Daoy (cell line): ENCODE data around the gene CSMD2. TPM values are rescaled to one million over a fixed set of nuclear protein-coding genes. Genes with fewer than 3 reads are reported as not detected.
"Not testable (repeated sequence)": the region's sequence is repeated elsewhere in the genome, so short reads cannot be mapped to it uniquely, and the experiment has no call there.

Experiments
- DNase-seq: peaks from one replicate; pipeline ENCODE4 v3.0.0-alpha.2; 2015; ENCODE audit warnings: low read depth
- total RNA-seq: library from RNA; depleted of rRNA; stranded (reverse); fragments of >200 nt; shearing (Covaris generic); gene quantifications from 2 replicates; pipeline ENCODE4 v1.2.3, GENCODE V29; 2014

Gene CSMD2
- total RNA-seq, 1 experiment from 2014 or later = 5.0 TPM

GRCh38 chr1:34108711-34109110, 56.3 kb downstream of the CSMD2 start:
- DNase-seq = no peak

- no peak for DNase-seq
Observed at GRCh38 chr1:34108269-34108668, 56.8 kb downstream of the CSMD2 start.

- DNase-seq = peak; percentile 45
Observed at GRCh38 chr1:34101151-34101550, 63.9 kb downstream of the CSMD2 start.

GRCh38 chr1:34100332-34100731, 64.7 kb downstream of the CSMD2 start:
- DNase-seq = no peak

- not testable (repeated sequence) for DNase-seq
Observed at GRCh38 chr1:34092399-34092798, 72.6 kb downstream of the CSMD2 start.

- DNase-seq = no peak
Observed at GRCh38 chr1:34089731-34090130, 75.3 kb downstream of the CSMD2 start.

GRCh38 chr1:34087986-34088385, 77.0 kb downstream of the CSMD2 start:
- no peak for DNase-seq

- no peak for DNase-seq
Observed at GRCh38 chr1:34086561-34086960, 78.5 kb downstream of the CSMD2 start.

- DNase-seq = no peak
Observed at GRCh38 chr1:34083974-34084373, 81.1 kb downstream of the CSMD2 start.

- not testable (repeated sequence) for DNase-seq
Observed at GRCh38 chr1:34082085-34082670, 82.9 kb downstream of the CSMD2 start.

- no peak for DNase-seq
Observed at GRCh38 chr1:34078383-34078782, 86.6 kb downstream of the CSMD2 start.

GRCh38 chr1:34075576-34075975, 89.5 kb downstream of the CSMD2 start:
- DNase-seq = no peak

GRCh38 chr1:34073028-34073695, 91.9 kb downstream of the CSMD2 start:
- no peak for DNase-seq

- DNase-seq = no peak
Observed at GRCh38 chr1:34070201-34070836, 94.7 kb downstream of the CSMD2 start.

GRCh38 chr1:34066981-34067603, 97.9 kb downstream of the CSMD2 start:
- DNase-seq = peak; percentile 57

GRCh38 chr1:34066166-34066565, 98.9 kb downstream of the CSMD2 start:
- DNase-seq = no peak

- DNase-seq = no peak
Observed at GRCh38 chr1:34065498-34065897, 99.5 kb downstream of the CSMD2 start.

GRCh38 chr1:34060901-34061415, 104.1 kb downstream of the CSMD2 start:
- DNase-seq = no peak

- DNase-seq = no peak
Observed at GRCh38 chr1:34060187-34060730, 104.8 kb downstream of the CSMD2 start.

- no peak for DNase-seq
Observed at GRCh38 chr1:34057347-34058130, 107.5 kb downstream of the CSMD2 start.

- no peak for DNase-seq
Observed at GRCh38 chr1:34055818-34056217, 109.2 kb downstream of the CSMD2 start.
